HUDEP-2 (cell line): Measurements from ENCODE around the gene SLC16A9.

Experiments
- DNase-seq, 76 experiments: peaks; one replicate each; lab custom pipeline; 2025; ENCODE audit not compliant: unreplicated experiment in 76 of 76; lab: John Stamatoyannopoulos, UW

Gene SLC16A9

GRCh38 chr10:59720377-59720776 lies 10.7 kb upstream of the SLC16A9 start:
- no peak for DNase-seq

- DNase-seq: no peak
These were observed 9.7 kb upstream of the SLC16A9 start for GRCh38 chr10:59719374-59719773.

GRCh38 chr10:59718257-59718656 lies 8.6 kb upstream of the SLC16A9 start:
- DNase-seq: no peak

- DNase-seq: peak in 13 of 76 experiments; percentile 3 to 41 (median 25)
These were observed 3.7 kb upstream of the SLC16A9 start for GRCh38 chr10:59713196-59713821.

- peak in 2 of 76 experiments; percentile 33 to 43 for DNase-seq
These were observed 2.3 kb upstream of the SLC16A9 start for GRCh38 chr10:59711871-59712494.

- no peak for DNase-seq
These were observed 745 bp downstream of the SLC16A9 start for GRCh38 chr10:59708816-59709394.

- no peak for DNase-seq
These were observed 2.5 kb downstream of the SLC16A9 start for GRCh38 chr10:59706851-59707797.

- no peak for DNase-seq
These were observed 3.7 kb downstream of the SLC16A9 start for GRCh38 chr10:59705931-59706330.

- DNase-seq: no peak
These were observed 5.0 kb downstream of the SLC16A9 start for GRCh38 chr10:59704630-59705029.

GRCh38 chr10:59702347-59702746 lies 7.3 kb downstream of the SLC16A9 start:
- DNase-seq: no peak

- DNase-seq: no peak
These were observed 8.9 kb downstream of the SLC16A9 start for GRCh38 chr10:59700709-59701108.

GRCh38 chr10:59698326-59698725 lies 11.3 kb downstream of the SLC16A9 start:
- DNase-seq: no peak

GRCh38 chr10:59695637-59696036 lies 14.0 kb downstream of the SLC16A9 start:
- no peak for DNase-seq

- DNase-seq: no peak
These were observed 14.7 kb downstream of the SLC16A9 start for GRCh38 chr10:59694936-59695335.

- no peak for DNase-seq
These were observed 17.5 kb downstream of the SLC16A9 start for GRCh38 chr10:59692113-59692512.

- no peak for DNase-seq
These were observed 20.7 kb downstream of the SLC16A9 start for GRCh38 chr10:59688921-59689351.

GRCh38 chr10:59687657-59688056 lies 22.0 kb downstream of the SLC16A9 start:
- no peak for DNase-seq

- DNase-seq: no peak
These were observed 25.6 kb downstream of the SLC16A9 start for GRCh38 chr10:59684006-59684405.

GRCh38 chr10:59682986-59683937 lies 26.4 kb downstream of the SLC16A9 start:
- no peak for DNase-seq

GRCh38 chr10:59680199-59680598 lies 29.5 kb downstream of the SLC16A9 start:
- no peak for DNase-seq
